Measurements from ENCODE around the gene SMTN. TPM values are rescaled to one million over a fixed set of nuclear protein-coding genes. Genes with fewer than 3 reads are reported as not detected.

Gene SMTN
- total RNA-seq, 1 donor from 2014 or later, result 57.9 TPM

Other genes with a start within 250 kb of the SMTN start
- gene MORC2, start 112.5 kb upstream of the SMTN start, total RNA-seq, result 15.7 TPM
- gene TUG1, start 112.1 kb upstream of the SMTN start, total RNA-seq, result 39.1 TPM
- 16.2 TPM for gene SELENOM, start 26.2 kb downstream of the SMTN start, total RNA-seq
- not detected for gene INPP5J, start 41.6 kb downstream of the SMTN start, total RNA-seq
- not detected for gene PLA2G3, start 59.2 kb downstream of the SMTN start, total RNA-seq
- gene RNF185, start 78.9 kb downstream of the SMTN start, total RNA-seq, result 17.2 TPM
- gene LIMK2, start 131.0 kb downstream of the SMTN start, total RNA-seq, result 15.7 TPM
- 6.3 TPM for gene PIK3IP1, start 211.2 kb downstream of the SMTN start, total RNA-seq